SK-N-SH (cell line): ENCODE measurements around the gene RBBP8NL. TPM values are rescaled to one million over a fixed set of nuclear protein-coding genes. Genes with fewer than 3 reads are reported as not detected.

Source experiments
- ELF1 ChIP-seq: IDR thresholded peaks from 2 replicates; pipeline ENCODE4 v1.4.0; 2012
- EZH2phosphoT487 ChIP-seq: fragments of 200-600 bp; sonication (generic); IDR thresholded peaks from 2 replicates; pipeline ENCODE4 v1.6.1; 2017; ENCODE audit warnings: low read depth, mixed run types, mild to moderate bottlenecking, antibody characterized with exemption, moderate library complexity, borderline replicate concordance
- FOSL2 ChIP-seq: IDR thresholded peaks from 2 replicates; pipeline ENCODE4 v1.4.0; 2012; ENCODE audit warnings: low read depth, mild to moderate bottlenecking, moderate library complexity, borderline replicate concordance
- FOXM1 ChIP-seq: IDR thresholded peaks from 2 replicates; pipeline ENCODE4 v1.4.0; 2012; ENCODE audit warnings: low read depth, mild to moderate bottlenecking
- GABPA ChIP-seq: IDR thresholded peaks from 2 replicates; pipeline ENCODE4 v1.4.0; 2012; ENCODE audit warnings: low read depth, mild to moderate bottlenecking
- IRF3 ChIP-seq: fragments of 150-350 bp; IDR thresholded peaks from 2 replicates; pipeline ENCODE4 v1.6.1; 2016; ENCODE audit warnings: mild to moderate bottlenecking, low read depth, low read length
- MAX ChIP-seq: IDR thresholded peaks from 2 replicates; pipeline ENCODE4 v1.4.0; 2012; ENCODE audit warnings: low read depth
- MEF2A ChIP-seq: IDR thresholded peaks from 2 replicates; pipeline ENCODE4 v1.4.0; 2012; ENCODE audit warnings: low read depth, borderline replicate concordance
- NFIC ChIP-seq: IDR thresholded peaks from 2 replicates; pipeline ENCODE4 v1.4.0; 2012; ENCODE audit warnings: borderline replicate concordance
- NRF1 ChIP-seq: IDR thresholded peaks from 2 replicates; pipeline ENCODE4 v1.6.1; 2012; ENCODE audit warnings: low read depth, mild to moderate bottlenecking, low read length
- PBX3 ChIP-seq: IDR thresholded peaks from 2 replicates; pipeline ENCODE4; 2012
- POLR2AphosphoS5 ChIP-seq: IDR thresholded peaks from 2 replicates; pipeline ENCODE4 v1.6.1; 2012; ENCODE audit warnings: low read depth, low read length
- RAD21 ChIP-seq: IDR thresholded peaks from 2 replicates; pipeline ENCODE4 v1.6.1; 2012; ENCODE audit warnings: mild to moderate bottlenecking, low read length
- SIN3A ChIP-seq: IDR thresholded peaks from 2 replicates; pipeline ENCODE4 v1.6.1; 2012; ENCODE audit warnings: low read depth, mild to moderate bottlenecking, low read length, moderate library complexity, borderline replicate concordance
- SMC3 ChIP-seq: IDR thresholded peaks from 2 replicates; pipeline ENCODE4 v1.6.1; 2012; ENCODE audit warnings: low read depth, low read length, improper control_type of control experiment
- TCF12 ChIP-seq: IDR thresholded peaks from 2 replicates; pipeline ENCODE4 v1.4.0; 2012
- TEAD4 ChIP-seq: IDR thresholded peaks from 2 replicates; pipeline ENCODE4 v1.4.0; 2012; ENCODE audit warnings: mild to moderate bottlenecking, borderline replicate concordance; ENCODE audit not compliant: insufficient read depth
- USF1 ChIP-seq: IDR thresholded peaks from 2 replicates; pipeline ENCODE4 v1.4.0; 2012; ENCODE audit warnings: low read depth, borderline replicate concordance
- YY1 ChIP-seq: IDR thresholded peaks from 2 replicates; pipeline ENCODE4 v1.4.0; 2012; ENCODE audit warnings: low read depth, mild to moderate bottlenecking
- polyA plus RNA-seq, 3 experiments: library from polyadenylated mRNA; depleted of rRNA; stranded (reverse); fragments of >200 nt; gene quantifications; 2 replicates each; pipeline ENCODE4 v1.2.3, GENCODE V29; 2012
- TF ChIP-seq, protein P1 (sequence below): IDR thresholded peaks from 2 replicates; pipeline ENCODE4 v1.6.1; 2012; ENCODE audit warnings: mild to moderate bottlenecking, low read depth, low read length, moderate library complexity
- TF ChIP-seq, protein P2 (sequence below): fragments of 200-600 bp; sonication (generic); IDR thresholded peaks from 2 replicates; pipeline ENCODE4 v1.6.1; 2017; ENCODE audit warnings: antibody characterized with exemption, mild to moderate bottlenecking, moderate library complexity

The RBBP8NL gene
- polyA plus RNA-seq, 1 of the 3 experiments (the other 2 are of a cell fraction), result not detected

- TF ChIP-seq IRF3, result no peak
- TF ChIP-seq MAX, result no peak
- no peak for TF ChIP-seq MEF2A
- no peak for TF ChIP-seq PBX3
- TF ChIP-seq GABPA, result no peak
- TF ChIP-seq SMC3, result peak; percentile 94
- TF ChIP-seq, protein P1, sequence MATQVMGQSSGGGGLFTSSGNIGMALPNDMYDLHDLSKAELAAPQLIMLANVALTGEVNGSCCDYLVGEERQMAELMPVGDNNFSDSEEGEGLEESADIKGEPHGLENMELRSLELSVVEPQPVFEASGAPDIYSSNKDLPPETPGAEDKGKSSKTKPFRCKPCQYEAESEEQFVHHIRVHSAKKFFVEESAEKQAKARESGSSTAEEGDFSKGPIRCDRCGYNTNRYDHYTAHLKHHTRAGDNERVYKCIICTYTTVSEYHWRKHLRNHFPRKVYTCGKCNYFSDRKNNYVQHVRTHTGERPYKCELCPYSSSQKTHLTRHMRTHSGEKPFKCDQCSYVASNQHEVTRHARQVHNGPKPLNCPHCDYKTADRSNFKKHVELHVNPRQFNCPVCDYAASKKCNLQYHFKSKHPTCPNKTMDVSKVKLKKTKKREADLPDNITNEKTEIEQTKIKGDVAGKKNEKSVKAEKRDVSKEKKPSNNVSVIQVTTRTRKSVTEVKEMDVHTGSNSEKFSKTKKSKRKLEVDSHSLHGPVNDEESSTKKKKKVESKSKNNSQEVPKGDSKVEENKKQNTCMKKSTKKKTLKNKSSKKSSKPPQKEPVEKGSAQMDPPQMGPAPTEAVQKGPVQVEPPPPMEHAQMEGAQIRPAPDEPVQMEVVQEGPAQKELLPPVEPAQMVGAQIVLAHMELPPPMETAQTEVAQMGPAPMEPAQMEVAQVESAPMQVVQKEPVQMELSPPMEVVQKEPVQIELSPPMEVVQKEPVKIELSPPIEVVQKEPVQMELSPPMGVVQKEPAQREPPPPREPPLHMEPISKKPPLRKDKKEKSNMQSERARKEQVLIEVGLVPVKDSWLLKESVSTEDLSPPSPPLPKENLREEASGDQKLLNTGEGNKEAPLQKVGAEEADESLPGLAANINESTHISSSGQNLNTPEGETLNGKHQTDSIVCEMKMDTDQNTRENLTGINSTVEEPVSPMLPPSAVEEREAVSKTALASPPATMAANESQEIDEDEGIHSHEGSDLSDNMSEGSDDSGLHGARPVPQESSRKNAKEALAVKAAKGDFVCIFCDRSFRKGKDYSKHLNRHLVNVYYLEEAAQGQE, result no peak
- TF ChIP-seq, protein P2, sequence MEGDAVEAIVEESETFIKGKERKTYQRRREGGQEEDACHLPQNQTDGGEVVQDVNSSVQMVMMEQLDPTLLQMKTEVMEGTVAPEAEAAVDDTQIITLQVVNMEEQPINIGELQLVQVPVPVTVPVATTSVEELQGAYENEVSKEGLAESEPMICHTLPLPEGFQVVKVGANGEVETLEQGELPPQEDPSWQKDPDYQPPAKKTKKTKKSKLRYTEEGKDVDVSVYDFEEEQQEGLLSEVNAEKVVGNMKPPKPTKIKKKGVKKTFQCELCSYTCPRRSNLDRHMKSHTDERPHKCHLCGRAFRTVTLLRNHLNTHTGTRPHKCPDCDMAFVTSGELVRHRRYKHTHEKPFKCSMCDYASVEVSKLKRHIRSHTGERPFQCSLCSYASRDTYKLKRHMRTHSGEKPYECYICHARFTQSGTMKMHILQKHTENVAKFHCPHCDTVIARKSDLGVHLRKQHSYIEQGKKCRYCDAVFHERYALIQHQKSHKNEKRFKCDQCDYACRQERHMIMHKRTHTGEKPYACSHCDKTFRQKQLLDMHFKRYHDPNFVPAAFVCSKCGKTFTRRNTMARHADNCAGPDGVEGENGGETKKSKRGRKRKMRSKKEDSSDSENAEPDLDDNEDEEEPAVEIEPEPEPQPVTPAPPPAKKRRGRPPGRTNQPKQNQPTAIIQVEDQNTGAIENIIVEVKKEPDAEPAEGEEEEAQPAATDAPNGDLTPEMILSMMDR, result peak; percentile 86
- no peak for TF ChIP-seq NFIC
- no peak for TF ChIP-seq YY1
- no peak for TF ChIP-seq TCF12
- no peak for TF ChIP-seq USF1
- TF ChIP-seq FOXM1, result no peak
- TF ChIP-seq TEAD4, result no peak
- no peak for TF ChIP-seq SIN3A
- no peak for TF ChIP-seq EZH2phosphoT487
- TF ChIP-seq FOSL2, result no peak
- no peak for TF ChIP-seq NRF1
- no peak for TF ChIP-seq ELF1
- peak; percentile 89 for TF ChIP-seq RAD21
- no peak for TF ChIP-seq POLR2AphosphoS5
Observed at GRCh38 chr20:62382306-62383198, 44.8 kb downstream of the RBBP8NL start (continued).
